GM12872 (cell line): ENCODE measurements around the gene CCPG1.

Experiments
- TF ChIP-seq, protein P1 (sequence below): IDR thresholded peaks from 3 replicates; pipeline ENCODE4 v1.5.1; 2011; ENCODE audit warnings: low read depth, mild to moderate bottlenecking, low read length, moderate library complexity; ENCODE audit not compliant: insufficient read depth

The CCPG1 gene

DNA sequence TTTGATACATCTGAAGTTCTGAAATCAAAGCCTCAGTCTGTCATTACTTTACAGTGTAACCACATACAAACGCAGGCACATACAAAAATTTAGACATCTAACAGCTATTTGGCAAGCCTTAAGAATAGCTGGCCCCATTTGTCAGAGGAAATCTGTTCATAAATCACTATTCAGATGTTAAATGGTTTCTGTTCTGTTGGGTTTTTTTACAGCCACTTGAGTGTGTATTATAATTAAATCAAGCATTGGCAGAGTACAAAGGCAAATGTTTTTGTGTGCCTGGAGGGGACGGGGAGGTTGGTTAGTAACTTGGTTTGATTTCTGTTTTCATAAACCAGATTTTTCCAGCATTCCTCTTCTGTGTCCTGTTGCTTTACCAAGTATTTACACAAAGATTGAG lies 65.0 kb downstream of the CCPG1 start:
- TF ChIP-seq, protein P1, sequence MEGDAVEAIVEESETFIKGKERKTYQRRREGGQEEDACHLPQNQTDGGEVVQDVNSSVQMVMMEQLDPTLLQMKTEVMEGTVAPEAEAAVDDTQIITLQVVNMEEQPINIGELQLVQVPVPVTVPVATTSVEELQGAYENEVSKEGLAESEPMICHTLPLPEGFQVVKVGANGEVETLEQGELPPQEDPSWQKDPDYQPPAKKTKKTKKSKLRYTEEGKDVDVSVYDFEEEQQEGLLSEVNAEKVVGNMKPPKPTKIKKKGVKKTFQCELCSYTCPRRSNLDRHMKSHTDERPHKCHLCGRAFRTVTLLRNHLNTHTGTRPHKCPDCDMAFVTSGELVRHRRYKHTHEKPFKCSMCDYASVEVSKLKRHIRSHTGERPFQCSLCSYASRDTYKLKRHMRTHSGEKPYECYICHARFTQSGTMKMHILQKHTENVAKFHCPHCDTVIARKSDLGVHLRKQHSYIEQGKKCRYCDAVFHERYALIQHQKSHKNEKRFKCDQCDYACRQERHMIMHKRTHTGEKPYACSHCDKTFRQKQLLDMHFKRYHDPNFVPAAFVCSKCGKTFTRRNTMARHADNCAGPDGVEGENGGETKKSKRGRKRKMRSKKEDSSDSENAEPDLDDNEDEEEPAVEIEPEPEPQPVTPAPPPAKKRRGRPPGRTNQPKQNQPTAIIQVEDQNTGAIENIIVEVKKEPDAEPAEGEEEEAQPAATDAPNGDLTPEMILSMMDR, result no peak

DNA sequence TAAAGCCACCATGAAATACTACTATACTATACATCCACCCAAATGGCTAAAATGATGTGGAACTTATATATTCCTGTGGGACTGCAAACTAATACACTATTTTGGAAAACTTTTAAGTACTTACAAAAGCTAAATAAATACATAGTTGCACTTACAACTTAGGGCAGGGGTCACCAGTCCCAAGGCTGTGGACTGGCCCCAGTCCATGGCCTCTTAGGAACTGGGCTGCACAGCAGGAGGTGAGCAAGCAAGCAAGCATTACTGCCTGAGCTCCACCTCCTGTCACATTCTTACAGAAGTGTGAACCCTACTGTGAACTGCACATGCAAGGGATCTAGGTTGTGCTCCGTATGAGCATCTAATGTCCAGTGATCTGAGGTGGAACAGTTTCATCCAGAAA lies 71.0 kb downstream of the CCPG1 start:
- TF ChIP-seq, protein P1, result no peak

GRCh38 chr15:55334997-55335396 lies 73.2 kb downstream of the CCPG1 start:
- TF ChIP-seq, protein P1, result no peak

- TF ChIP-seq, protein P1, result no peak
Observed at GRCh38 chr15:55334371-55334770, 73.8 kb downstream of the CCPG1 start.

- TF ChIP-seq, protein P1, result no peak
Observed at GRCh38 chr15:55327387-55327786, 80.8 kb downstream of the CCPG1 start.

- TF ChIP-seq, protein P1, result no peak
Observed at GRCh38 chr15:55322467-55322866, 85.7 kb downstream of the CCPG1 start.

DNA sequence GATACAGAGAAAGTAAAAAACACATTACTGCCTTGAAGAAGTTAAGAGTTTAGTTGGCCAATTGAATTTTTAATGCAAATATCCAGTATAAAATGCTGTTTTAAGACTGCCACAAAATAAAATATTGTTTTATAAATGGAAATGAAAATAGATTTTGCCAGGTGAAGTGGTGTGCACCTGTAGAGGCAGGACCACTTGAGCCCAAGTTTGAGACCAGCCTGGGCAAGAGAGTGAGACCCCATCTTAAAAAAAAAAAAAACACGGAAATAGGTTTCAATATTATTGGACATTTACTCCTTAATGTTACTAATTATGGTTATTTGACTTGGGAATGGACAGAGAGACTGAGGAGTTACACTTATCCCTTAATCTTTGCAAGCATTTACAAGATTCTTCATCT lies 87.2 kb downstream of the CCPG1 start:
- TF ChIP-seq, protein P1, result no peak

GRCh38 chr15:55320238-55320550 lies 88.0 kb downstream of the CCPG1 start:
- TF ChIP-seq, protein P1, result no peak
